Immature natural killer cell (primary cell): ENCODE data around the gene GYS1. TPM values are rescaled to one million over a fixed set of nuclear protein-coding genes. Genes with fewer than 3 reads are reported as not detected.

Experiments
- DNase-seq, 3 donors: peaks; one replicate each; pipeline ENCODE4 v3.0.0; 2022; ENCODE audit warnings: mixed read lengths in 1 of 3
- H3K27ac Mint-ChIP-seq, 6 donors: one replicate each; pipeline ENCODE4 v1.8.0; 2020; ENCODE audit warnings: mixed read lengths in 6 of 6, mild to moderate bottlenecking in 5 of 6, inconsistent platforms in 4 of 6, moderate library complexity in 3 of 6
- H3K27me3 Mint-ChIP-seq, 3 donors: one replicate each; pipeline ENCODE4 v1.8.0; 2020 to 2021; ENCODE audit warnings: low read depth in 3 of 3, mild to moderate bottlenecking in 3 of 3, mixed read lengths in 3 of 3, moderate library complexity in 3 of 3, inconsistent platforms in 1 of 3
- H3K36me3 Mint-ChIP-seq, 3 donors: one replicate each; pipeline ENCODE4 v1.8.0; 2020; ENCODE audit warnings: mixed read lengths in 3 of 3, inconsistent platforms in 2 of 3, mild to moderate bottlenecking in 2 of 3
- H3K4me1 Mint-ChIP-seq, 2 donors: one replicate each; pipeline ENCODE4 v1.8.0; 2020; ENCODE audit warnings: inconsistent platforms in 2 of 2, mild to moderate bottlenecking in 2 of 2, mixed read lengths in 2 of 2, moderate library complexity in 1 of 2
- H3K4me3 Mint-ChIP-seq, 5 donors: one replicate each; pipeline ENCODE4 v1.8.0; 2020; ENCODE audit warnings: mild to moderate bottlenecking in 5 of 5, mixed read lengths in 5 of 5, inconsistent platforms in 3 of 5, moderate library complexity in 3 of 5
- H3K9me3 Mint-ChIP-seq, 6 donors: one replicate each; pipeline ENCODE4 v1.8.0; 2020; ENCODE audit warnings: mild to moderate bottlenecking in 6 of 6, mixed read lengths in 6 of 6, inconsistent platforms in 4 of 6, moderate library complexity in 3 of 6
- polyA plus RNA-seq, 3 donors: library from polyadenylated mRNA; unstranded; fragments of 300-500 nt; fragmentation: Illumina TruSeq; gene quantifications; one replicate each; pipeline ENCODE4 v1.2.3, GENCODE V29; 2021

The GYS1 gene
- polyA plus RNA-seq, 3 donors from 2014 or later = 16.0 to 40.3 (median 32.9) TPM

DNA sequence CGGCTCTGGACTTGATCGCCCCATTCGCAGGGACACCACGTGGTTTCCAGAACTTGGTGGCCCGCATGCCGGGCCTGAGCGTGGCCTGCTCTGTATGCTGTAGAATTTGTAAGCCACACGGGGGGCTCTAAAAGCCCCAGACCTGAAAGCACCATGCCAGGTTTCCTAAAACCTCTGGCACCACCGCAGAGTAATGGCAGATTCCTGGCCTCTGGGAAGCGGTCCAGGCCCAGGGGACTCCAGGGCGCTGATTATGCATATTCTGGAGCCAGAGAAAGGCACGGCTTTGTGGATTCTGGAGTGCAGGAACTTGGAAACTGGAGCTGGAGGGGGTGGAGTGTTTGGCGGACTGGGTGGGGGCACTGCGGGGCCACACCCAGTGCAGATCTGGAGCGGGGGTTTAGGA lies 24.3 kb downstream of the GYS1 start:
- Mint-ChIP-seq H3K27ac (no peak overlapping the region), H3K36me3 (peaks cover 4 to 22% (median 4%) of the 10 kb centered on the region in 3 donors), H3K4me3 (no peak overlapping the region), H3K4me1 (peaks cover 33 to 39% of the 10 kb centered on the region in 2 donors), H3K27me3 (peaks cover 14 to 18% (median 18%) of the 10 kb centered on the region in 3 donors), H3K9me3 (no peaks in the 10 kb centered on the region)
- no peak for DNase-seq

DNA sequence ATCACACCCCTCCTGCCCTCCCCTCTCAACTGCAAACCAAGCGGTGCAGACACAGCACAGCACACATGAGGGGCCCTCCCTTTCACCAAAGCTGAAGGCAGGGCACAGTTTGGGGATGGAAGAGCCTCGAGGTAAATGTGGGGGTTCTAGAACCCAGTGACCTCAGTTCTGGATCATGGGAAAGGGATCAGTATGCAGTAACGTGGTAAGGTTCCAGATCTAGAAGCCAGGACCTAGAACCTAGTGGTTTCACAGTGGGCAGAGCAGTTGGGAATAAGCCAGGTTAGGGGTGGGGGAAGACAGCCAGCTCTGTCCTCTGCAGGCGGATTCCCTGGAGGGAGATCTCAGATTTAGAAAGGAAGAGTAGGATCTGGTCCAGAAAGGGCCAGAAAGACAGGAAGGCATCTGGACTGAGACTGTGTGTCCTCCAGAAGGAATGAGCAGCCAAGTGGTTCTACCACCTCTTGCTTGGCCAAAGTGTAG lies 24.9 kb downstream of the GYS1 start:
- H3K4me3 Mint-ChIP-seq = no peak overlapping the region
- H3K36me3 Mint-ChIP-seq = peaks cover 4 to 22% (median 4%) of the 10 kb centered on the region in 3 donors
- H3K27me3 Mint-ChIP-seq = peaks cover 14 to 18% (median 18%) of the 10 kb centered on the region in 3 donors
- no peak for DNase-seq
- H3K4me1 Mint-ChIP-seq = peaks cover 38 to 45% of the 10 kb centered on the region in 2 donors
- H3K9me3 Mint-ChIP-seq = no peaks in the 10 kb centered on the region
- peak overlapping the region in 3 of 6 donors; percentile 8 to 45 (median 19) for H3K27ac Mint-ChIP-seq

DNA sequence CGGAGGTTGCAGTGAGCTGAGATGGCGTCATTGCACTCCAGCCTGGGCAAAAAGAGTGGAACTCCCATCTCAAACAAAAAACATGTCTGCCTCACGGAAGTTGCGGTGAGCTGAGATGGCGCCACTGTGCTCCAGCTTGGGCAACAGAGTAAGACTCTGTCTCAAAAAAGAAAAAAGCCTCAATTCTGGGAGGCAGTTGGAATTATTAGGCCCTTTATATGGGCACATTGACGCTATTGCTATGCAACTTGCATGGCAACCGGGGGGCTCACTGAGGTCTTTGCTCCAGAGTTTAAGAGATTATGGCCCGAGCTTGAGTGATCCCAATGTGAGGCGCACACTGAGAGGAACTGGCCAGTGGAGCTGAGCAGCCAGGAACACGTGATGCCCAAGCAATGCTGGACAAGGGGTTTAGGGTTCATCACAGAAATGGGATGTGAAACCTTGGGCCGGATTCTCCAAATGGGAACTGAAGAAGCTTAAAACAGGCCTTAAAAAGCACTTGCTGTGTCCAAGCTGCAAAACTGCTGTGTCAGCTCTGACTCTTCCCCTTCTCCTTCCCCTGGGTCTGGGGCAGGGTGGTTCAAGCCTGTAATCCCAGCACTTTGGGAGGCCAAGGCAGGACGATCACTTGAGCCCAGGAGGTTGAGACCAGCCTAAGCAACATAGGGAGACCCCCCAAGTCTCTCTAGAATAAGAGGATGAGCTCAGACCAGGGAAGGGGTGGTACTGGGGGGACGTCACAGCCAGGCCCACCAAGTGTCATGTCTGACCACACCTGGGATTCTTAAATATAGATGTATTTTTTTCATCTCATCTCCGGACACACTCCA lies 25.5 kb downstream of the GYS1 start:
- Mint-ChIP-seq H3K27ac (peak overlapping the region in 4 of 6 donors; percentile 8 to 64 (median 32)), H3K36me3 (peaks cover 0 to 18% (median 0%) of the 10 kb centered on the region in 3 donors), H3K4me1 (peaks cover 44 to 51% of the 10 kb centered on the region in 2 donors), H3K9me3 (no peaks in the 10 kb centered on the region), H3K4me3 (peak overlapping the region in 3 of 5 donors; percentile 7 to 100 (median 42)), H3K27me3 (peaks cover 14 to 18% (median 18%) of the 10 kb centered on the region in 3 donors)
- DNase-seq = no peak

DNA sequence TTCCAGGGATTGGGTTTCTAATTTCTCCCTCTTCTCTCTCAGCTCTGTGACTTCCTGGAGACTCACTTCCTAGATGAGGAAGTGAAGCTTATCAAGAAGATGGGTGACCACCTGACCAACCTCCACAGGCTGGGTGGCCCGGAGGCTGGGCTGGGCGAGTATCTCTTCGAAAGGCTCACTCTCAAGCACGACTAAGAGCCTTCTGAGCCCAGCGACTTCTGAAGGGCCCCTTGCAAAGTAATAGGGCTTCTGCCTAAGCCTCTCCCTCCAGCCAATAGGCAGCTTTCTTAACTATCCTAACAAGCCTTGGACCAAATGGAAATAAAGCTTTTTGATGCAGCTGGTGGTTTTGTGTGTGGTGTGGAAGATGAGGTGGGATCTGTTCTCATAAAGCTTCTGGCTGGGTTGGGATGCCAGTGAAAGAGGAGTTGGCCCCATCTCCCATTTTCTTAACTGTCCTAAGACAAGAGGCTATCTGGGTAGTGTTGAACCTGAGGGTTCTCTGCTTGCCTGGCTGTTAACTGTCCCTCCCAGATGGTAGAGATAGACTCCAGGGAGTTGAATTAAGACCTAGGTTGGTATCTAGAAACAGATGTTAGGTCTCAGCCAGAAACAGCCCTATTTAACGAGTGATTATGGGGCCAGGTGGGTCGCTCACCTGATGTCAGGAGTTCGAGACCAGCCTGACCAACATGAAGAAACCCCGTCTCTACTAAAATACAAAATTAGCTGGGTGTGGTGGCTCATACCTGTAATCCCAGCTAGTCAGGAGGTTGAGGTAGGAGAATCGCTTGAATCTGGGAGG lies 26.4 kb downstream of the GYS1 start:
- peak overlapping the region; percentile 89 to 100 (median 96) for H3K4me3 Mint-ChIP-seq
- peak in 1 of 3 donors; percentile 25 for DNase-seq
- peaks cover 52 to 59% of the 10 kb centered on the region in 2 donors for H3K4me1 Mint-ChIP-seq
- H3K27me3 Mint-ChIP-seq = peaks cover 14 to 20% (median 18%) of the 10 kb centered on the region in 3 donors
- H3K36me3 Mint-ChIP-seq = peaks cover 0 to 18% (median 0%) of the 10 kb centered on the region in 3 donors
- H3K9me3 Mint-ChIP-seq = no peaks in the 10 kb centered on the region
- peak overlapping the region; percentile 94 to 98 (median 97) for H3K27ac Mint-ChIP-seq

DNA sequence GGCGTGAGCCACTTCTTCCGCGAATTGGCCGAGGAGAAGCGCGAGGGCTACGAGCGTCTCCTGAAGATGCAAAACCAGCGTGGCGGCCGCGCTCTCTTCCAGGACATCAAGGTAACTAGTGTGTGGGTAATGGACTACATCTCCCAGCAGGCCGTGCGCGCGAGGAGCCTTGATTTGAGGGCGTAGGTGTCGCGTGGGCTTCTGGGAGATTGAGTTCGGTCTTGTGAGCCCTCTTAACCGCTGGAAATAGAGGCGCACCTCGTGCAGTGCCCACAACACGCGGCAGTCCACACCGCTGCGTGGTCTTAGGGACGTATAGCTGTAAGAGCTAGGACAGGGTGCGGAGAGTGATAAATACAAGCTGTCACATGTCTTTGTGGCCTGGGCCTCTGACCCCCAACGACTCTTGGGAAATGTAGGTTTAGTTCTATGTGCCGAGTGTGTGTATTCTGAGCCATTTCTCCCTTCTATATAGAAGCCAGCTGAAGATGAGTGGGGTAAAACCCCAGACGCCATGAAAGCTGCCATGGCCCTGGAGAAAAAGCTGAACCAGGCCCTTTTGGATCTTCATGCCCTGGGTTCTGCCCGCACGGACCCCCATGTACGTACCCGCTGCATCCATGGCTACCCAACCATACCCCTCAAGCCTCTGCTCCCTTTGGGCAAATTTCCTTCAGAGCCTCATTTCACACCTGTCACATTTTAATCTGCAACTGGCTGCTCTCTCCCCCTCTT lies 27.1 kb downstream of the GYS1 start:
- Mint-ChIP-seq H3K4me1 (peaks cover 54 to 61% of the 10 kb centered on the region in 2 donors), H3K27ac (peak overlapping the region; percentile 94 to 98 (median 97)), H3K4me3 (peak overlapping the region; percentile 89 to 100 (median 96)), H3K27me3 (peaks cover 14 to 20% (median 18%) of the 10 kb centered on the region in 3 donors), H3K9me3 (no peaks in the 10 kb centered on the region), H3K36me3 (peaks cover 0 to 16% (median 0%) of the 10 kb centered on the region in 3 donors)
- peak; percentile 83 for DNase-seq

DNA sequence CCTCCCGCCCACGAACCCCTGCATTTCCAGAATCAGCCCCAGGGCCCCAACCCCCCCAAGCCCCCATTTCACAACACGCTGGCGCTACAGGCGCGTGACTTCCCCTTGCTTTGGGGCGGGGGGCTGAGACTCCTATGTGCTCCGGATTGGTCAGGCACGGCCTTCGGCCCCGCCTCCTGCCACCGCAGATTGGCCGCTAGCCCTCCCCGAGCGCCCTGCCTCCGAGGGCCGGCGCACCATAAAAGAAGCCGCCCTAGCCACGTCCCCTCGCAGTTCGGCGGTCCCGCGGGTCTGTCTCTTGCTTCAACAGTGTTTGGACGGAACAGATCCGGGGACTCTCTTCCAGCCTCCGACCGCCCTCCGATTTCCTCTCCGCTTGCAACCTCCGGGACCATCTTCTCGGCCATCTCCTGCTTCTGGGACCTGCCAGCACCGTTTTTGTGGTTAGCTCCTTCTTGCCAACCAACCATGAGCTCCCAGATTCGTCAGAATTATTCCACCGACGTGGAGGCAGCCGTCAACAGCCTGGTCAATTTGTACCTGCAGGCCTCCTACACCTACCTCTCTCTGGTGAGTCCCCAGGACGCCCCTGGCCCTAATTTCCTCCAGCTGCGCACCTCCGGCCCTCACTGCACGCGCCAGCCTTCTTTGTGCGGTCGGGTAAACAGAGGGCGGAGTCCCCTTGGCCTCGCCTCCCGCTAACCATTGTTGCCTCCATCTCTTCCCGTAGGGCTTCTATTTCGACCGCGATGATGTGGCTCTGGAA lies 27.9 kb downstream of the GYS1 start, which contains the start of gene FTL:
Gene FTL (plus strand): TSS at position 270 of the 766 bp plus-strand sequence. CDS start 199 bp downstream, at position 469.
- peaks cover 0 to 14% (median 0%) of the 10 kb centered on the region in 3 donors for H3K36me3 Mint-ChIP-seq
- H3K27me3 Mint-ChIP-seq = peaks cover 14 to 20% (median 18%) of the 10 kb centered on the region in 3 donors
- H3K4me1 Mint-ChIP-seq = peaks cover 54 to 59% of the 10 kb centered on the region in 2 donors
- peak; percentile 89 to 92 (median 90) for DNase-seq
- no peaks in the 10 kb centered on the region for H3K9me3 Mint-ChIP-seq
- peak within 1 kb of the TSS; percentile 94 to 98 (median 97) for H3K27ac Mint-ChIP-seq
- H3K4me3 Mint-ChIP-seq = peak within 1 kb of the TSS; percentile 89 to 100 (median 96)

DNA sequence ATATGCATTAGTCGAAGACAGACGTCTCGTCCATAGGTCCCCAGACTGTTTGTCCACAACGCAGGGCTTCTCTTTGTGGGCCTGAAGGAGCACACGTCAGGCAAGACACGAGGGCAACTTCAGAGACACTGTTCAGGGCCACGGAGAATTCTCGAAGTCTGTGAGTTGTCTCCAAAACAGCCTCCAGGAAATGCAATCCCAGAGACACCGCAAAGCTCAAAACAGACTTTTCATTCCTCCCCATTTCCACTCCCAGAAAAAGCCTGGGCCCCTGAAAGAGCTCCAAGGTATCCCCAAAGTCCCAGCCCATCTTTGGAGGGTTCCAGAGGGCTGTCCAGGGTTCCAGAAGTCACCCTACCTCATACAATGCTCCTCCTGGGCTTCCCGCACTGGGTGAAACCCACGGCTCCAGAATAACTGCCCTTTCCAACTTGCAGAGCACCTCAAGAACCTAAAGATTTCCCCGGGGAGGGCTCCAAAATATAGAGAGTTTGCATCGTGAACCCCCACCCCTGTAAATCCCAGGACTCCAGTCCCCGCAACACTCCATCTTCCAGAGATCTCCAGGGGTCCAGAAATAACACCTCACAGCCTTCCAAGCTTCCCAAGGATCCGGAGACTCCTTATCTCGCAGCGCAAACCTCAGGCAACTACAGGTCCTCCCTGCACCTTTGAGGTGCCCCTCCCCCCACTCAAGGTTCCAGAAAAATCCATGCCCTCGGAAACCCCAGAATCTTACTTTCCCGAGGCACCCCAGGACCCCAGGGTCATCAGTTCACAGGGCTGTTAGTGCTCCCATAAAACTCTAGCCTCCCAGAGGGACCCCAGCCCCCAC lies 28.7 kb downstream of the GYS1 start:
- DNase-seq = no peak
- Mint-ChIP-seq H3K4me1 (peaks cover 54 to 59% of the 10 kb centered on the region in 2 donors), H3K36me3 (peaks cover 0 to 12% (median 0%) of the 10 kb centered on the region in 3 donors), H3K4me3 (peak overlapping the region; percentile 89 to 100 (median 96)), H3K27me3 (peaks cover 14 to 20% (median 18%) of the 10 kb centered on the region in 3 donors), H3K9me3 (no peaks in the 10 kb centered on the region), H3K27ac (peak overlapping the region; percentile 81 to 98 (median 94))

DNA sequence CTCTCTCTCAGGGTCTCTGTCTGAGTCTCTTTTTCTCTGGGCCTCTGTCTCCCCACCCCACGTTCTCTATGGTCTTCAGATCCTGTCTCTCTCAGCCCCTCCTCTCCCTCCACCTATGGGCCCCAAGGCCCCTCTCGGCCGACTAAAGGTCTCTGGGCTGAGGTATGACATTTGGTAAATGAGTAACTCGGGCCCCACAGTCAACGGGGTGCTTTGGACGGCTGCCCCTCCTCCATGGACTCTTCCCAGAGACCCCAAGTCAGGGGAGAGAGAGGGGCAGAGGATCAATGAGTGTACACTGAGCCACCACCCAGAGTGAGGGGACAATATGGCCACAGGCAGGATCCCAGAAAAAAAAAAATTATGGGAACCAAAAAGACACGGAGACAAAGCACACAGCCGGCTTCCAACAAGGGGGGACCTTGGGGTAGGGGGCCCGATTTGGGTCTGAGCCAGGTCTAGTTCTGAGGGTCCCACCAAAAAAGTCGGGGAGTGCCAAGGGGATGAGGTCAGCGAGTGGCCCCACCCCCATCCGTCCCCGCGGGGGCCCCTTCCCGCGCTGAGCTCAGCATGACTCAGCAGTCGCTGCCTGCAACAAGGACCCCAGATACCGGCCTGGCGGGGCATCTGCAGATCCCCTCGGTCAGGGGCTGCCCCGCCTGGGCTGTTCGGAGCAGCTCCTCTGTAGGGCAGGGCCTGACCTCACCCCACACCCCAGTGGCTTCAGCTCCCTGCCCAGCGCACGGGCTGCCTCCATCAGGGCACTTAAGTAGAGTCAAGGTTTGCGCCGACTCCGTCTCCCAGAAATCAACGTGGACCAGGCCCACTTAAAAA lies 29.5 kb downstream of the GYS1 start:
- Mint-ChIP-seq H3K9me3 (no peaks in the 10 kb centered on the region), H3K27ac (peak overlapping the region; percentile 82 to 98 (median 94)), H3K4me3 (peak overlapping the region; percentile 89 to 100 (median 96)), H3K36me3 (peaks cover 0 to 9% (median 0%) of the 10 kb centered on the region in 3 donors), H3K27me3 (peaks cover 14 to 20% (median 18%) of the 10 kb centered on the region in 3 donors), H3K4me1 (peaks cover 54 to 59% of the 10 kb centered on the region in 2 donors)
- peak; percentile 27 to 34 (median 30) for DNase-seq

DNA sequence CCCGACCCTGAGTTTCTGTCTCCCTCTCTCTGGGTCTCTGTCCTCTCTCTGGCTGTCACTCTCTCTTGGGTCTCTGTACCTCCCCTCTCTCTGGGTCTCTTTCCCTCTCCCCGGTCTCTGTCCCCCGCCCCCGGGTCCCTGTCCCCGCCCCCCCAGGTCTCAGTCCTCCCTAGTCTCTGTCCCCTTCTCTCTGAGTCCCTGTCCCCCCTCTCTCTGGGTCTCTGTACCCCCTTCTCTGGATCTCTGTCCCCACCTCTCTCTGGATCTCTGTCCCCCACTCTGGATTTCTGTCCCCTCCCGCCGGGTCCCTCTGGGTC lies 30.3 kb downstream of the GYS1 start:
- Mint-ChIP-seq H3K27ac (peak overlapping the region; percentile 76 to 98 (median 94)), H3K4me1 (peaks cover 54 to 59% of the 10 kb centered on the region in 2 donors), H3K4me3 (peak overlapping the region; percentile 51 to 100 (median 55)), H3K36me3 (peaks cover 0 to 3% (median 0%) of the 10 kb centered on the region in 3 donors), H3K9me3 (no peaks in the 10 kb centered on the region), H3K27me3 (peaks cover 14 to 20% (median 18%) of the 10 kb centered on the region in 3 donors)
- no peak for DNase-seq

DNA sequence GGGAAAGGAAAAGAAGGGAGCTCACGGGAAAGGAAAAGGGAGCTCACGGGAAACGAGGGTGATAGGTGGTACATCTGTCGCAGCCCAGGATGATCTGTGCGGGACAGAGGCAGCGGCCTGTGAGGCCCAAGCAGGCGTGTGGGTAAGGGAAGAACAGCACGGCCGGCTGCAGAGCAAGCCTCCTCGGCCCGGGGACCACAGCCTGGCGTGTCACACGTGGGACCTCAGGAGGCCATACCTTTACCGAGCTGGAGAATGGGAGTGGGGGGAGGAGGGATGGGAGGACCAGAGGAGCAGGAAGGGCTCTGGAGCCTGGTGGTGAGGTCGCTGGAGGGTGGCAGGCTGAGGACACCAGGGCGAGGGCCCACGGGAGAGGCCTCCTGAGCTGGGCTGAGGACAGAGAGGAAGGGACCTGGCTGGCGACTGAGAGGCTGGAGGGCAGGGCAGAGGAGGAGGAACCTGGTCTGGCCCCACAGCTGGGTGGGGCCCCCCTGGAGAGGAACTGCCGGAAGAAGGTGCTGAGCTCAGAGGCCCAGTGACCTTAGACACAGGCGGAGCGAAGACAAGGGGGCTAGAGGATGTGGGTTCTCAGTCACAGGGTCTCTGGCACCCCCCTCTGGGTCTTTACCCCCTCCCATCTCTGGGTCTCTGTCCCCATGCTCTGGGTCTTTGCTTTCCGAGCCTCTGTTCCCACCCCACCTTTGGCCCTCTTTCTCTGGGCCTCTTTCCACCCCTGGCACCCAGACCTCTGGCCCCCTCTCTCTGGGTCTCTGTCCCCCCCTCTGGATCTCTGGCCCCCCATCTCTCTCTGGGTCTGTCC lies 30.9 kb downstream of the GYS1 start:
- Mint-ChIP-seq H3K27me3 (peaks cover 14 to 20% (median 18%) of the 10 kb centered on the region in 3 donors), H3K9me3 (no peaks in the 10 kb centered on the region), H3K4me1 (peaks cover 59 to 60% of the 10 kb centered on the region in 2 donors), H3K27ac (peak overlapping the region; percentile 76 to 98 (median 94)), H3K4me3 (peak overlapping the region; percentile 55 to 100 (median 65)), H3K36me3 (no peaks in the 10 kb centered on the region)
- peak; percentile 23 to 36 (median 35) for DNase-seq
